Mesothelial cell of epicardium (in vitro differentiated cells): ENCODE results near the gene UNC93B1. TPM values are rescaled to one million over a fixed set of nuclear protein-coding genes. Genes with fewer than 3 reads are reported as not detected.
"Not testable (repeated sequence)": the region's sequence is repeated elsewhere in the genome, so short reads cannot be mapped to it uniquely, and the experiment has no call there.

Source experiments
- DNase-seq, 2 experiments: peaks; one replicate each; pipeline ENCODE4 v3.0.0; 2021; ENCODE audit warnings: low spot score in 2 of 2; ENCODE audit not compliant: unreplicated experiment in 2 of 2
- H3K27ac Mint-ChIP-seq: 2 replicates; pipeline ENCODE4 v1.8.0; 2021; ENCODE audit warnings: mixed read lengths
- H3K27me3 Mint-ChIP-seq: 2 replicates; pipeline ENCODE4 v1.8.0; 2021; ENCODE audit warnings: low read depth, mixed read lengths
- H3K36me3 Mint-ChIP-seq: 2 replicates; pipeline ENCODE4 v1.8.0; 2021; ENCODE audit warnings: mixed read lengths
- H3K4me1 Mint-ChIP-seq: 2 replicates; pipeline ENCODE4 v1.8.0; 2021; ENCODE audit warnings: mixed read lengths
- H3K4me3 Mint-ChIP-seq: 2 replicates; pipeline ENCODE4 v1.8.0; 2021; ENCODE audit warnings: mild to moderate bottlenecking, moderate library complexity, mixed read lengths
- H3K9me3 Mint-ChIP-seq: 2 replicates; pipeline ENCODE4 v1.8.0; 2021; ENCODE audit warnings: mixed read lengths
- CTCF ChIP-seq: fragments of 200-600 bp; sonication (generic); IDR thresholded peaks from one replicate; pipeline ENCODE4 v1.5.0; 2021; ENCODE audit warnings: antibody characterized with exemption; ENCODE audit not compliant: unreplicated experiment
- microRNA-seq: library from miRNA; unstranded; fragments of <30 nt; microRNA quantifications from one replicate; pipeline ENCODE4 v1.2.0, GENCODE V29; 2021; ENCODE audit warnings: inconsistent platforms, mixed read lengths
- total RNA-seq: library from RNA; stranded (reverse); gene quantifications from 3 replicates; pipeline ENCODE4 v1.2.1, GENCODE V29; 2021

Gene UNC93B1
- total RNA-seq, 1 donor from 2014 or later, result 19.0 TPM

GRCh38 chr11:67963879-67964278 is 40.0 kb downstream of the UNC93B1 start:
- H3K9me3 Mint-ChIP-seq, DNase-seq, H3K4me3 Mint-ChIP-seq, H3K36me3 Mint-ChIP-seq, H3K4me1 Mint-ChIP-seq, H3K27ac Mint-ChIP-seq: not testable (repeated sequence)
- peaks cover 26% of the 10 kb centered on the region for H3K27me3 Mint-ChIP-seq

- not testable (repeated sequence) for H3K9me3 Mint-ChIP-seq, H3K36me3 Mint-ChIP-seq, H3K27ac Mint-ChIP-seq, H3K4me3 Mint-ChIP-seq, DNase-seq, H3K4me1 Mint-ChIP-seq
- peaks cover 31% of the 10 kb centered on the region for H3K27me3 Mint-ChIP-seq
Measured at GRCh38 chr11:67963217-67963616, 40.7 kb downstream of the UNC93B1 start.

- not testable (repeated sequence) for H3K27ac Mint-ChIP-seq, H3K36me3 Mint-ChIP-seq, DNase-seq, H3K4me1 Mint-ChIP-seq, H3K9me3 Mint-ChIP-seq
- Mint-ChIP-seq H3K4me3 (peak overlapping the region; percentile 51), H3K27me3 (peaks cover 71% of the 10 kb centered on the region)
Measured at GRCh38 chr11:67956236-67956635, 47.7 kb downstream of the UNC93B1 start.

GRCh38 chr11:67955461-67956007 is 48.4 kb downstream of the UNC93B1 start:
- peak; percentile 71 to 92 for DNase-seq
- H3K27ac Mint-ChIP-seq, H3K4me1 Mint-ChIP-seq, H3K9me3 Mint-ChIP-seq, H3K36me3 Mint-ChIP-seq: not testable (repeated sequence)
- peak overlapping the region; percentile 71 for H3K4me3 Mint-ChIP-seq
- peaks cover 65% of the 10 kb centered on the region for H3K27me3 Mint-ChIP-seq
- TF ChIP-seq CTCF, result peak; percentile 87

- H3K4me3 Mint-ChIP-seq, result peak overlapping the region; percentile 64
- H3K36me3 Mint-ChIP-seq, H3K9me3 Mint-ChIP-seq, H3K27ac Mint-ChIP-seq, DNase-seq: not testable (repeated sequence)
- H3K27me3 Mint-ChIP-seq, result peaks cover 62% of the 10 kb centered on the region
- H3K4me1 Mint-ChIP-seq, result peaks cover 11% of the 10 kb centered on the region
Measured at GRCh38 chr11:67954971-67955370, 48.9 kb downstream of the UNC93B1 start.

GRCh38 chr11:67954251-67954650 is 49.6 kb downstream of the UNC93B1 start:
- DNase-seq, H3K36me3 Mint-ChIP-seq, H3K27ac Mint-ChIP-seq, H3K9me3 Mint-ChIP-seq: not testable (repeated sequence)
- H3K4me1 Mint-ChIP-seq, result peaks cover 11% of the 10 kb centered on the region
- peaks cover 58% of the 10 kb centered on the region for H3K27me3 Mint-ChIP-seq
- peak overlapping the region; percentile 64 for H3K4me3 Mint-ChIP-seq

- H3K9me3 Mint-ChIP-seq, H3K4me3 Mint-ChIP-seq, DNase-seq, H3K36me3 Mint-ChIP-seq: not testable (repeated sequence)
- Mint-ChIP-seq H3K27me3 (peaks cover 33% of the 10 kb centered on the region), H3K4me1 (peaks cover 11% of the 10 kb centered on the region), H3K27ac (peak overlapping the region; percentile 3)
Measured at GRCh38 chr11:67950705-67951104, 53.2 kb downstream of the UNC93B1 start.

GRCh38 chr11:67947785-67948184 is 56.1 kb downstream of the UNC93B1 start:
- H3K27me3 Mint-ChIP-seq, H3K9me3 Mint-ChIP-seq, H3K4me1 Mint-ChIP-seq, H3K4me3 Mint-ChIP-seq, H3K27ac Mint-ChIP-seq, DNase-seq, H3K36me3 Mint-ChIP-seq: not testable (repeated sequence)

GRCh38 chr11:67946403-67946802 is 57.5 kb downstream of the UNC93B1 start:
- not testable (repeated sequence) for H3K36me3 Mint-ChIP-seq, H3K4me1 Mint-ChIP-seq, H3K9me3 Mint-ChIP-seq, DNase-seq, H3K27ac Mint-ChIP-seq, H3K27me3 Mint-ChIP-seq, H3K4me3 Mint-ChIP-seq

GRCh38 chr11:67943406-67943805 is 60.5 kb downstream of the UNC93B1 start:
- DNase-seq, H3K27ac Mint-ChIP-seq, H3K27me3 Mint-ChIP-seq: not testable (repeated sequence)

More at GRCh38 chr11:67943406-67943805, 60.5 kb downstream of the UNC93B1 start:
- H3K36me3 Mint-ChIP-seq, H3K4me3 Mint-ChIP-seq, H3K4me1 Mint-ChIP-seq, H3K9me3 Mint-ChIP-seq: not testable (repeated sequence)

Small RNAs within 50 kb of the gene (microRNA-seq; reads per million reads assigned to microRNA genes)
- gene MIR4691 (not detected), gene MIR6753 (not detected), gene MIR7113 (0.88 reads per million)

Other genes starting within 250 kb of the UNC93B1 start
- gene ALDH3B1, start 6.2 kb upstream of the UNC93B1 start, total RNA-seq, result 1.4 to 1.8 TPM (median 1.7 TPM) in 3 replicates
- 125 to 140 TPM (median 132 TPM) in 3 replicates for gene NDUFS8, start 26.6 kb upstream of the UNC93B1 start, total RNA-seq
- 60.0 to 63.4 TPM (median 60.5 TPM) in 3 replicates for gene TCIRG1, start 34.9 kb upstream of the UNC93B1 start, total RNA-seq
- gene CHKA, start 117.3 kb upstream of the UNC93B1 start, total RNA-seq, result 71.8 to 74.4 TPM (median 72.8 TPM) in 3 replicates
- 64.2 to 65.5 TPM (median 64.7 TPM) in 3 replicates for gene KMT5B, start 209.2 kb upstream of the UNC93B1 start, total RNA-seq